ENCODE results near the gene BCL7A.

- TF ChIP-seq POU6F1 (CRISPR knock-in tag; IDR thresholded peaks at IDR 0.05; ENCODE audit: borderline replicate concordance, low read depth) = no peak
- no peak for TF ChIP-seq BACH2 (CRISPR knock-in tag; IDR thresholded peaks at IDR 0.05; ENCODE audit: borderline replicate concordance)
- no peak for TF ChIP-seq CREB5 (CRISPR knock-in tag; IDR thresholded peaks at IDR 0.05; ENCODE audit: low read depth)
- TF ChIP-seq OSR1 (CRISPR knock-in tag; IDR thresholded peaks at IDR 0.05) = no peak
Measured at GRCh38 chr12:122080149-122081082, 58.7 kb downstream of the BCL7A start.
